ENCODE results near the gene CDC27.
"Not testable (repeated sequence)": the region's sequence is repeated elsewhere in the genome, so short reads cannot be mapped to it uniquely, and the experiment has no call there.

CDC27 gene

GRCh38 chr17:47126835-47127234, 62.3 kb downstream of the CDC27 start:
- not testable (repeated sequence) for DNase-seq

- not testable (repeated sequence) for DNase-seq
Measured at GRCh38 chr17:47123262-47123661, 65.8 kb downstream of the CDC27 start.

- DNase-seq: no peak
Measured at GRCh38 chr17:47120521-47121095, 68.5 kb downstream of the CDC27 start.

DNA sequence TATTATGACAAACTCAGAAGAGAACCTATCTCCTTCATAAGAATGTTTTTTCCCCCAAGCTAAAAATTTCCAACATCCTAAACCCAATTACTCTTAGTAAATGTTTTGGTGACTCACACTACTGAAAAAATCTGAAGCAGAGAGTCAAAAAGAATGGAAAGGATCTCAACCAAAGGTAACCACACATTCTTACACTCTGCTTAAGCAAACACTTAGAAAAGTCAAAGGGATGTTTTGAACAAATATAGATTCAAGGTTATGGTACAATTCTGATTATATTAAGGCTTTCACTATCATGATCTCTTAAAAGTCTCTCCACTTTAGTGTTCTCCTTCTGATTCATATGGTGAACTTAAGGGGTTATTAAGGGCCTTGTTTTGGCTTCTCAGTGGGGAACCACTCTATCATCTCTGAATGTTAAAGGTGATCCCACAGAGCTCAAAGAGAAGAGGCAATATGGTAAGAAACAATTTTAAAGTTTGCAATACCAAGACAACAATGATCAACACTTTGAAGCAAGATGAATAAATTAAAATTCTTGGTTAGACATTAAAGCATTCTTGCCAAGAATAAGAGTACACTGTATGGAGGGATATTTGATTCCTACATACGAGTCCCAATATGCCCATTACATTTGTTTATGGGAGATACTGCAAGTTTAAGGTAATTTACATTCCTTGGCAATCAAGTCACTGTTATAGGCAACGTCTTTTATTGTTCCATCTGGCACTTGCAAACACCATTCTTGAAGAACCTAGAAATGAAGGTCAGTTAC, 69.2 kb downstream of the CDC27 start:
- no peak for DNase-seq

- no peak for DNase-seq
Measured at GRCh38 chr17:47117386-47117785, 71.7 kb downstream of the CDC27 start.

DNA sequence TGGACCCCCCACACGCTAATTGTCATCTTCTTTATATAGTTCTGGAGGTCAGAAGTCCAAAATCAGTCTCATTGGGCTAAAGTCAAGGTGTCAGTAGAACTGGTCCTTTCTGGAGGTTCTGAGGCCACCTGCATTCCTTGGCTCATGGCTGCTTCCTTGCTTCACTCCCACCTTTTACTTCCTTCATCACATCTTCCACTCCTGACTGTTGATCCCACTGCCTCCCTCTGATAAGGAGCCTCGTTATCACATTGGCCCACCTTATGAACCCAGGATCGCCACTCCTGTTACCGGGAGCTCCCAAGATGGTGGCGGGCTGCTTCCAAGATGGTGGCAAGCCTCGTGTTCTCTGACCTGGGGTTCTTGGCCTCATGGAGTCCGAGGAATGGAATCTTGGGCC, 83.0 kb downstream of the CDC27 start:
- DNase-seq: no peak

DNA sequence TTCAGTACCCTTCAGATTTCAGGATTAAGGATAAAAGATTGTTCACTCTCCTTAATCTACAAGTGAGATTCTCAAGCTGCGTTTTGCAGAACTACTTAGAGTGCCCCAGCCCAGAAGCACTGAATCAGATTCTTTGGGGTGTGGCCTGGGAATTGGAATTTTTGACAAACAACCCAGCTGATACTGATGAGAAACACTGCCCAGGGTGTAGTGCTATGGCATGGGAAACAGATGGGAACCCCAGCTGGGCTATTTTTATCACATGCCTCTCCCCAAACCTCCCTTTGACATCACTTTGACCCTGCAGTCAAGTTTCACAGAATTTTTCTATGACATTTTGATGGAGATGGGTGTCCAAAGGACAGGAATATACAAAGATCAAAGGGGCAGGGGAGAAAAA, 83.8 kb downstream of the CDC27 start:
- not testable (repeated sequence) for DNase-seq

DNA sequence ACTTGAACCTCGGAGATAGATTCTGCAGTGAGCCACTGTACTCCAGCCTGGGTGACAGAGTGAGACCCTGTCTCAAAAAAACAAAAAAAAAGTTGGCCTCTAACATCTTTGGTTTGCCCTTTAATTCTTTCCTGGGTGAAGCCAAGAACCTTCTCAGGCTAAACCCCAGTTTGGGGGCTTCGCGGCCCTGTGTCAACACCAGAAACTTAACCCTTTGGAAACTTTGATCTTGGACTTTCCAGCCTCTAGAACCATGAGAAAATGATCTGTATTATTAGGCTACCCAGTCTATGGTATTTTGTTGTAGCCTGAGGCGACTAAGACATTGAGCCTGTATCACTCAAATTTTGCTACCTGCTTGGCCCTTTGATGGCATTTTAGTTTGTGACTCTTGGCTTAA, 86.2 kb downstream of the CDC27 start:
- DNase-seq: no peak

DNA sequence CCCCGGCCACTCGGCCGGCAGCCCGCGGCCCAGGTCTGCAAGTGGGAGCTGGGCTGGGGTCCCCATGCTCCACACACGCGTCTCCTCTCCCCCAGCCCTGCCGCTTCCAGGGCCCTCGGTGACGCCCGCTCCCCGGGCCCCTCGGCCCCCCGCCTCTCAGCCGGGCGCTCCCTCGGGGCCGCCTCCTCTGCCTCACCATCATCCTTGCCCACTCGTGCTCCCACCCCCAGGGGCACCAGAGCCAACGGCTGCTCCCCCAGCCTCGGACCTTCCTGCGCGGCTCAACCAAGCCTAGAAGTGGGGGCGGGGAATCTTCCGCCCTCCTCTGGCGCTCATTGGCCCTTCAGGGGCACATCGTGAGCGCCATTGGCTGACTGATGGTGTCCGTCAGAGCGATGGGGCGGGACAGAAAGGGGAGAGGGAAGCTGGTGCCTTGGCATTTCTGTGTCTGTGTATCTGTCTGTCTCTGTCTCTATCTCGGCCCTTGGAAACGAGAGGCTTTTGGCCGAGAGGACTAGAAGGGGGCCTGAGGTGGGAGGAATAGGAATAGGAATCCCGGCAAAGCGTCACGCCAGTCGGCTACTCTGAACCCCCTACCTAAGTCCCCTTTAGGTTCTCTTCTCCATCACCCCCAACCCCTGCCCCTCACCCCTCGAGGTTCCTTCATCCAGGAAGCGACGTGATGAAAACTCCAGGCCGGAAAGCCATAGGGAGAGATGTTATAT, 88.9 kb downstream of the CDC27 start:
- peak; percentile 63 for DNase-seq

GRCh38 chr17:47099451-47099986, 89.6 kb downstream of the CDC27 start:
- no peak for DNase-seq

- no peak for DNase-seq
Measured at GRCh38 chr17:47096343-47096742, 92.8 kb downstream of the CDC27 start.

DNA sequence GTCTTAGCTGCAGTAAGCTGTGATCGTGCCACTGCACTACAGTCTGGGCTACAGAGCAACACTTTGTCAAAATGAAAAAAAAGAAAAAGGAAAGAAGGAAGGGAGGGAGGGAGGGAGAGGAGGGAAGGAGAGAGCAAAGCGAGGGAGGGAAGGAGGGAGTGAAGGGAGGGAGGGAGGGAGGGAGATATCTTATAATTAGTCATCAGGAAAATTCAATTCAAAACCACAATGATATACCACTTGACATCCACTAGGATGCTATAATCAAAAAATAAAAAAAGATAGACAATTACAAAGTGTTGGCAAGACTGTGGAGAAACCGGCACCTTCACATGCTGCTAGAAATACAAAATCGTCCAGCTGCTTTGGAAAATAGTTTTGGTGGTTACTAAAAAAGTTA, 93.8 kb downstream of the CDC27 start:
- DNase-seq: no peak

- DNase-seq: no peak
Measured at GRCh38 chr17:47087093-47087492, 102.0 kb downstream of the CDC27 start.

DNA sequence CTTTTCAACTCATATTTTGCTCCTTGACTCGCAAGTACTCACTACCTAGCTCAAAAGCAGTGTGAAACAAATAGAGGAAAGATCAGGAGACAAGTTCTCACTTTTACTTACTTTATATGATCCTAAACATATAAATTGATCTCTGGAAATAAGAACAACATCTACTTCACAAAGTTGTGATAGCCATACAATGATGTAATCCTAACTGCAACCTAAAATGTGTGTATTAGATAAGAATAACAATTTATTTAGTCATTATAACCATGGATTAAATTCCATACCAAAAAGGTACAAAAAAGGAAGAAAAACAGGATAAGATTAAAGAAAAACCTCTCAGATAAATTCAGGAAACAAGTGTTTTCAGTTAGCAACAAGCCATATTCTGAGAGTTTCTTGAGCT, 103.4 kb downstream of the CDC27 start:
- DNase-seq: no peak

DNA sequence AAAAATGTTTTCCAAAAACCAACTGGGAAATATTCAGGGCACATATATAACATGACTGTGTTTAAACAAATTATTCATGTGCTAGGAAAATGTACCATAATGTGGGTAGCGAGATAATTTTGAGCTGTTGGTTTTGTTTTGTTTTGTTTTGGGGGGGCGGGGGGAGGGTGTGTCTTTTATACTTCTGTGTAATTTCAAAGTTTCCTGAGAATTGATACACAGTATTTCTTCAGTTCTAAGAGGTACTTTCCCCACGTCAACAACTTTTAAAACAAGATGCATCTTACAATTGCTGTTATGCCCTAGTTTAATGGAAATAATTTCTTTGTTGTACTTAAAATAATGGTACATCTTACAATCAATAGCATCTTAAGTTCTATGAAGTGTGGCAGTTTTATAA, 110.3 kb downstream of the CDC27 start:
- no peak for DNase-seq

GRCh38 chr17:47077576-47077975, 111.5 kb downstream of the CDC27 start:
- DNase-seq: no peak

DNA sequence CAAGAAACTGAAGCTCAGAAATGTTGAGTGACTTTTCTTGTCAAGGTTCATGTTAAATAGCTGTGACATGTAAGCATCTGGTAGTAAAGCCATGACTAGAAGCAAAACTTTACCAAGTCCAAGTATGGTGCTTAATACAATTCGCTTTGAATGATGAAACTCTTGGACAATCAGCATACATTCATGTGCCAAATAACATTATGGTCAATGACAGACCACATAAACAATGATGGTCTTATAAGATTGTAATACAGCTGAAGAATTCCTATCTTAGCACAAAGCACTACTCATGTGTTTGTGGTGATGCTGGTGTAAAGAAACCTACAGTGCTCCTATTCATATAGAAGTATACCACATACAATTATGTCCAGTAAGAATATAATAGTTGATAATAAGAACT, 112.9 kb downstream of the CDC27 start:
- no peak for DNase-seq

DNA sequence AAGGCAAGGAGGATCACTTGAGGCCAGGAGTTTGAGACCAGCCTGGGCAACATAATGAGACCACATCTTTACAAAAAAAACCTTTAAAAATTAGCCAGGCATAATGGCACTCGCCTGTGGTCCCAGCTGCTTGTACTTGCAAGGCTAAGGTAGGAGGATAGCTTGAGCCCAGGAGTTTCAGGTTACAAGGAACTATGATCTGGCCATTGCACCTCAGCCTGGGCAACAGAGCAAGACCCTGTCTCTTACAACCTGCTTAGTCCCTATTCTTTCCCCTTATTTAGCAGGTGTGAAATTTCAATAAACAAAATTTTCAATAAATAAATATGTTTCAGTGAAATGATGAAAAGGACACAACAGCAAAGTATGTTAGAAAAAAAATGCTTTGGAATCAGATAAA, 114.7 kb downstream of the CDC27 start:
- not testable (repeated sequence) for DNase-seq

DNA sequence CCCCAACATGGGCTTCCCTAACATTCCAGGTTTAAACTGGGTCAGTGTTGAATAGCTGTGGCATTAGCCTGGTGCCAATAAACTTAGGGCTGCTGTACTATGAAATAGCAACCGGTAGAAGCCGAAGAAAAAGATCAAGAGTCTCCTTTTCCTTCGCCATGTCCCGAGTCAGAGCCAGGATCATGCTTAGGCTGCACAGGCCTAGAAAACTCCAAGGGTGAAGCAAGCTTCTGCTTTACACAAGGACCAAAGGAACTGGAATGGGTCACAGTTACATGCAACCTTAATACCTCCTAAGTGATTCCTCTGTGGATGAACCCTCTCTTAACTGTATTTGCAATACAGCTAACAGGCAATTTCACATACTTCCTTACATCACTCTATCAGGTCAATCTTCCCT, 115.5 kb downstream of the CDC27 start:
- DNase-seq: not testable (repeated sequence)

GRCh38 chr17:47072886-47073285, 116.2 kb downstream of the CDC27 start:
- DNase-seq: no peak

DNA sequence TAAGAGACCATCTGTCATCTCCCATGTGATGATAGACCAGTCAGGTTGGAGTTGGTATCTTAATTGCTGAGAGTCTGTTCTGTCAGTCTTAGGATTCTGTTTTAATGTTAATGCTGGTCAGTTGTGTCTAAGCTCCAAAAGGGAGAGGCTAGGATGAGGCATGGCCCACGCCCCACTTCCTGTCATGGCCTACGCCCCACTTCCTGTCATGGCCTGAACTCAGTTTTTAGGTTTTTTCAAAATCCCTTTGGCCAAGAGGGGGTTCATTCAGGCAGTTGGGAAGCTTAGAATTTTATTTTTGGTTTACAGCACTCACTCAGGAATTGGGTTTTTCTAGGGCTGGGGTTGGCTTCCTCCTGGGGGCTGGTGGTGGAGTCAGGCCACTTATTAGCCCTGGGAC, 117.9 kb downstream of the CDC27 start:
- DNase-seq: not testable (repeated sequence)

GRCh38 chr17:47070266-47070665, 118.8 kb downstream of the CDC27 start:
- DNase-seq: not testable (repeated sequence)
